NCI-H82 (cell line): ENCODE data around the gene LRP2.
A peak's percentile ranks its signal among the peaks of the same experiment; 100 is the strongest.
"Not testable (repeated sequence)": the region's sequence is repeated elsewhere in the genome, so short reads cannot be mapped to it uniquely, and the experiment has no call there.

Experiments
- DNase-seq: peaks from one replicate; lab custom pipeline; 2025; lab: John Stamatoyannopoulos, UW

The LRP2 gene

GRCh38 chr2:169175112-169175511 is 187.2 kb downstream of the LRP2 start:
- no peak for DNase-seq

- DNase-seq, result no peak
Measured at GRCh38 chr2:169173876-169174275, 188.5 kb downstream of the LRP2 start.

GRCh38 chr2:169172914-169173313 is 189.4 kb downstream of the LRP2 start:
- no peak for DNase-seq

- DNase-seq, result no peak
Measured at GRCh38 chr2:169172151-169172735, 190.1 kb downstream of the LRP2 start.

GRCh38 chr2:169165791-169166190 is 196.5 kb downstream of the LRP2 start:
- DNase-seq, result no peak

- no peak for DNase-seq
Measured at GRCh38 chr2:169164311-169164710, 198.0 kb downstream of the LRP2 start.

- peak; percentile 26 for DNase-seq
Measured at GRCh38 chr2:169162613-169163012, 199.7 kb downstream of the LRP2 start.

- DNase-seq, result no peak
Measured at GRCh38 chr2:169160926-169161481, 201.3 kb downstream of the LRP2 start.

- DNase-seq, result peak; percentile 4
Measured at GRCh38 chr2:169159686-169160085, 202.6 kb downstream of the LRP2 start.

GRCh38 chr2:169158874-169159273 is 203.5 kb downstream of the LRP2 start:
- DNase-seq, result no peak

- DNase-seq, result no peak
Measured at GRCh38 chr2:169146220-169146619, 216.1 kb downstream of the LRP2 start.

- no peak for DNase-seq
Measured at GRCh38 chr2:169143998-169144397, 218.3 kb downstream of the LRP2 start.

- peak; percentile 74 for DNase-seq
Measured at GRCh38 chr2:169141713-169142352, 220.5 kb downstream of the LRP2 start.

- no peak for DNase-seq
Measured at GRCh38 chr2:169139993-169140767, 222.2 kb downstream of the LRP2 start.

- no peak for DNase-seq
Measured at GRCh38 chr2:169139145-169139544, 223.2 kb downstream of the LRP2 start.

- DNase-seq, result no peak
Measured at GRCh38 chr2:169137924-169138323, 224.4 kb downstream of the LRP2 start.

GRCh38 chr2:169136885-169137534 is 225.3 kb downstream of the LRP2 start:
- no peak for DNase-seq

GRCh38 chr2:169136428-169136827 is 225.9 kb downstream of the LRP2 start:
- DNase-seq, result not testable (repeated sequence)

GRCh38 chr2:169134272-169134671 is 228.1 kb downstream of the LRP2 start:
- not testable (repeated sequence) for DNase-seq

GRCh38 chr2:169131587-169132512 is 230.5 kb downstream of the LRP2 start:
- DNase-seq, result peak; percentile 66

- no peak for DNase-seq
Measured at GRCh38 chr2:169129703-169130243, 232.6 kb downstream of the LRP2 start.
